NCI-H146 treated with DMSO at 0.1 percent for 48 hours (cell line): Measurements from ENCODE around the gene ZNF2.
"Not testable (repeated sequence)": the region's sequence is repeated elsewhere in the genome, so short reads cannot be mapped to it uniquely, and the experiment has no call there.

Experiments
- DNase-seq: peaks from one replicate; lab custom pipeline; 2025; ENCODE audit not compliant: unreplicated experiment; lab: John Stamatoyannopoulos, UW

Gene ZNF2

GRCh38 chr2:95165371-95166064 is at the start of gene ZNF2:
Gene ZNF2, plus strand, starts transcription at chr2:95165809. Its CDS starts 10,418 bp downstream, at chr2:95176227.
- peak; percentile 89 for DNase-seq

DNA sequence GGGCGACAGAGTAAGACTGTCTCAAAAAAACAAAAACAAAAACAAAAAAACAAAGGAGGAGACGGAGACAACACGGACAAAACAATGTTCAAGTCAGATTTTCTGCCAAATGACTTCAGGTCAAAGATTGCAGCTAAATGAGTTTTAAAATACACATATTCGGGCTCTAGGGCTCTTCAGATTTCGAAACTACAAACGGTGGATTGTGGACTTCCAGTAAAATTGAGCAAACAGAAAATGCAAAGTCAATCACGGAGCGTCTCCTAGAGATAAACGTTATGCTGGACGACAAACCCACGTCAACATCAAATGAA is 44.6 kb upstream of the ZNF2 start:
- DNase-seq, result no peak

DNA sequence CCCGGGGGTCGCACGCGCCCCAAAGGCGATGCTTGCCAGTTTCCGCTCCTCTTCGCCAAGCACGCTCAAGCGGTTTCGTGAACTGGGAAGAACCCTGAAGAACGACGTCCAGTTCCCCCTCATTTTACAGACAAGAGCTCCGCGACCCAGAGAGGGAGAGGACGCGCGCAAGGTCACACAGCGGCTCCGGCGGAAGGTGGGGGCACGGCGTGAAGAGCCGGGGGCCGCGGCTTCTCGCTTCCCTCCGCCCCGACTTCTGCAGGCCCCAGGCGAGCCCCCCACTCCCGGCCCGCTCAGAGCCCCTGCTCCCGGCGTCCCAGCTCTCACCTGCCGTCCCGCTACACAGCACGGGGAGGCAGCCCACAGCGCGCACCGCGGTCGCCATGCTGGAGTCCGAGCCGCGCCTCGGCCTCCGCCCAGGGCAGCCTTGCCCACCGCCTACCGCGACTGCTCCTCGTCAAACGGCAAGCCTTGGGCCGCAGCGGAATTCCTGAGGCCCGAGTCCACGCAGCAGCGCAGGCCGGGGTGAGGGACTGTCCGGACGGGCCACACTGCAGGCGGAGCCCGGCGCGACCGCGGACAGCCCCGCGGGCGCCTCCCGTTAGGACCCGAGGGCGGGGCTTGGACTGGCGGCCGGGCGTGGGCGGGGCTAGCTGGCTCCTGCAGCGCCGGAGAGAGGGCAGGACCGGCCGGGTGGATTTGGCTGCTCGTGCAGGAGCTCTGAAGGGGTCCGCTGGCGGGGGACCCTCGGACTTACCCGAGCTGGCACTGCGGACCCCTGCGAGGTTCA is 44.0 kb upstream of the ZNF2 start, which contains the start of gene MRPS5:
MRPS5 (minus strand) TSS at position 402 of the 790 bp plus-strand sequence; CDS start at position 385, 17 bp downstream.
- DNase-seq, result peak; percentile 56

GRCh38 chr2:95122197-95122551 is 43.4 kb upstream of the ZNF2 start:
- no peak for DNase-seq

- no peak for DNase-seq
These were observed 26.9 kb upstream of the ZNF2 start for GRCh38 chr2:95138702-95139101.

DNA sequence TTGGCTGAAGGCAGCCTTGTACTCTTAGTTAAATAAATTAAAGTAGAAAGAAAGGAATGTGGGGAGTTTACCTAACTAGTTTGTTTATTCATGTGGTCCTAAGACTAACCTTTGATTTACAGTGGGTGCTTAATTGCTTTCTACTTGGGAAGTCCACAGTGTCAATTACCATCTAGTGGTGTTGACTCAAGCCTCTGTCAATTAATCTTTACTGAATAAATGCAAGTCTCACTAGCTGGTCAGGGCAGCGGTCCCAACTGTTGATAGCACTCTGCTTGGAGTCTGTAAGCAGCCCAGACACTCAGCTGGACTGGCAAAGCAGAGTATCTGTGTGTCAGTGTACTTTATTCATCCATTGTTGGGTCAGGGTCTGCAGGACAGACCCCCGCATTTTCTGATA is 21.8 kb upstream of the ZNF2 start:
- DNase-seq, result no peak

- DNase-seq, result no peak
These were observed 16.1 kb upstream of the ZNF2 start for GRCh38 chr2:95149397-95149984.

- peak; percentile 20 for DNase-seq
These were observed 7.2 kb upstream of the ZNF2 start for GRCh38 chr2:95158441-95158840.

GRCh38 chr2:95158891-95159619 is 6.6 kb upstream of the ZNF2 start:
- peak; percentile 21 for DNase-seq

DNA sequence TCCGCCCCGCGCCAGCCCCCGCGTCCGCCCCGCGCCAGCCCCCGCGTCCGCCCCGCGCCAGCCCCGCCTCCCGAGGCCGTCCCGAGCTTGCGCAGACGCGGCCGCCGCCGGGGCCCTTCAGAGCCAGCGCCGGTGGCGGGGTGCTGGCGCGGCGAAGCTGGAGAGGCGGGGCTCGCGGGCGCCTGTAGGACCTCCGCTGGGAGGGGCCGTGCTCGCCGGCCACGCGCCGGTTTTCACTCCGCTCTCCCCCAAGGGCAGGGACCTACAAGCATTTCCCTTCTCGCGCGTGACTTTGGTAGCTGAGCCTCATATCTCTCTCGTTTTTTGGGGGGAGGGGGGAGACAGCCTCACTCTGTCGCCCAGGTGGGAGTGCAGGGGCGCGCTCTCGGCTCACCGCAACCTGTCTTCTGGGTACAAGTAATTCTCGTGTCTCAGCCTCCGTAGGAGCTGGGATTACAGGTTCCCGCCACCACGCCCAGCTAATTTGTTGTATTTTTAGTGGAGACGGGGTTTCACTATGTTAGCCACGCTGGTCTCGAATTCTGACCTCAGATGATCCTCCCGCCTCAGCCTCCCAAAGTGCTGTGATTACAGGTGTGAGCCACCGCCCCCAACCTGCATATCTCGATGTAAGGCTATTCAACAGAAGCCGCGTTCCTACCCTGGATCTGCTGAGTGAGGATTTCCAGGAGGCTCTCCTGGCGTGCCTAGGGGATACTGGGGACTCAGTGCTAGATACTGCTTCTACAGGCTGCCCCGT is 5.7 kb upstream of the ZNF2 start, which contains the start of gene ZNF514:
ZNF514 (minus strand) TSS at position 159 of the 760 bp plus-strand sequence. CDS start 6,595 bp downstream, outside the sequence.
- peak; percentile 27 for DNase-seq

DNA sequence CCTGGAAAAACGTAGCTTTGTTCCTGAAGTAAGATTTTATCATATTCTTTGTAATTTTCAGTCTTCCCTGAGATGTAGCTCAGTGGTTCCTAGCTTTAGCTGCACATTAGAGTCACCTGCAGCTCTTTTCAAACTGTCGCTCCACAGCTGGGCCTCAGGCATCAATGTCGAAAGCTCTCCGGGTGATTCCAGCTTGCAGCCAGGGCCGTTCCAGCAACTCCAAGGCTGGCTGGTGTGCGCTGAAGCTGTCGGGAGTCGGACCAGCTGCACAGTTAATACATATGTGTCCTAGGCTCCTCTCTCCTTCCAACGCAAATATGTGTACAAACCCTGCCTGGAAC is 609 bp upstream of the ZNF2 start:
- no peak for DNase-seq

- DNase-seq, result no peak
These were observed 605 bp downstream of the ZNF2 start for GRCh38 chr2:95166065-95166763.

DNA sequence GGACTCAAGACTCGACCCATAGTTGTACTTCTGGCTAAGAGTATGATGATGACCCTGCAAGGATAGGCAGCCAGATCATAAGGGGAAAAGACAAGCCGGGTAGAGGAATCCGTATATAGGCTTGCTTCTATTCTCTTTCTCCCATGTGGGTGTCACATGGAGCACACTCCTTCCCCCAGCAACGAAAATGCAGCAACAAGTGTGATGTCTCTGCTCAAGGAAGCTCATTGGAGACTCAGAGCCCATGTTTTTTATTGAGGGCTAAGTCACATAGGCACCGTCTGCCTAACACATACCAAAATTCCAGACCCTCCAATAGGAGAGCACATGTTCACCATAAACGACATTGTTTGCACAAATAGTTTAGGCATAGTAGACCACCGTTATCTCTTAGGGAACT is 6.3 kb downstream of the ZNF2 start:
- no peak for DNase-seq

DNA sequence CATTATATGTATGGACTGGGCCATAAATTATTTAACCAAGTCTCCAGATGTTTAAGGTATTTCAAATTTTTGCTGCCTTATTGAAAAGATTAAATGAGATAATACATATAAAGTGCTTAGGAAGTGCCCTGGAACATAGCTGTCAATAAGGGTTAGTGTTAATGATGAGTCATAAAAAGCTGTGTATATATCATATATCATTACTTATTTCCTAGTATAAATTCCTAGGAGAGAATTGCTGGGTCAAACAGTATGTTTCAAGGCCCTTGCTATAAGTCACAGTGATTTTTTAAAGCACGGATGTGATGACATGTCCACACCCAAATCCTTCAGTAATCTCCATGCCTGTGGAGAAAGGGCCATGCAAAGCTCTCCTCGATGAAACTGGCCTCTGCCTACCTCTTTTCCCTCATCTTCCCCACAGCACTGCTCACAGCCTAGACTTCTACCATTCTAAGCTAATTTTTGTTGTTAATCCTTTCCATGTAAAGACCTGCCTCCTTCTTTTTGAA is 8.5 kb downstream of the ZNF2 start:
- DNase-seq, result no peak

DNA sequence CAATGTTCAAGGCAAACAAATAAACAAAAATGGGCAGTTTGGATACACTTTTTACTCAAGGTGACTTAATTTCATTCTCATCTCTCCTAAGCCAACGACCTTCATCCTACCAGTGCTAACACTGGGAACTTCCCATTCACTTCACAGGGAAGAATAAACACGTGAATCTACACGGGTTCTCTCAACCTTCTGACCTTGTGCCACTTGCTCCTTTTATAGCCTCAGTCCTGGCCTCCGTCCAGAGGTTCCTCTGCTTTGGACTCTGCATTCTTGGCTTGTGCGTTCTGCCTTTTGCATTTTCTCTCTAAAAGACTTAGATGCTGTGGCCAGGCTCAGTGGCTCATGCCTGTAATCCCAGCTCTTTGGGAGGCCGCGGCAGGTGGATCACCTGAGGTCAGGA is 13.8 kb downstream of the ZNF2 start:
- DNase-seq, result no peak

DNA sequence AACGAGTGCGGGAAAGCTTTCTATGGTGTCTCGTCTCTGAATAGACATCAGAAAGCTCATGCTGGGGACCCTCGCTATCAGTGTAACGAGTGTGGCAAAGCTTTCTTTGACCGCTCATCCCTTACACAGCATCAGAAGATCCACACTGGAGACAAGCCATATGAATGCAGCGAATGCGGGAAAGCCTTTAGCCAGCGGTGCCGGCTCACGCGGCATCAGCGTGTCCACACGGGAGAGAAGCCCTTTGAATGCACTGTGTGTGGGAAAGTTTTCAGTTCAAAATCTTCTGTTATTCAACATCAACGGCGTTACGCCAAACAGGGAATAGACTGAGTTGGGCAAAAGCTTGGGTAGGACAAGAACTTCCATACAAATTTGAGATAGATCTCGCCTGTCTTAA is 16.2 kb downstream of the ZNF2 start:
- no peak for DNase-seq

DNA sequence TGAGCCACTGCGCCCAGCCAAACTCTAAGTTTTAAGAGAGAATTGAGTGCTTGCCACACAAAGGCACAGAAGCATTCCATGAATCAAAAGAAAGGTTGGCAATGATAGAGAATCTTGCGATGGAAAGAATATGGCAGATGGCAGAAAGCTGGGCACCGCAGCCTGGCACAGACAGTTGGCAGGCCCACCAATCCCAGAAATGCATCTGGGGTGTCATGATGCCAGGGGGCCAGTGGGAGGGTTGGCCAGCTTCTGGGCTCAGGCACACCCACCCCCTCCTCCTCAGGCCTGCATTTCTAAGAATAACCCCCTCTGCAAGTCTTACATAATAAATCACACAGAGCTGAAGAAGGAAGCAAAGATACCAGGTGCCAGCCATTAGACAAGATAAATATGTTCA is 19.6 kb downstream of the ZNF2 start:
- DNase-seq, result no peak

DNA sequence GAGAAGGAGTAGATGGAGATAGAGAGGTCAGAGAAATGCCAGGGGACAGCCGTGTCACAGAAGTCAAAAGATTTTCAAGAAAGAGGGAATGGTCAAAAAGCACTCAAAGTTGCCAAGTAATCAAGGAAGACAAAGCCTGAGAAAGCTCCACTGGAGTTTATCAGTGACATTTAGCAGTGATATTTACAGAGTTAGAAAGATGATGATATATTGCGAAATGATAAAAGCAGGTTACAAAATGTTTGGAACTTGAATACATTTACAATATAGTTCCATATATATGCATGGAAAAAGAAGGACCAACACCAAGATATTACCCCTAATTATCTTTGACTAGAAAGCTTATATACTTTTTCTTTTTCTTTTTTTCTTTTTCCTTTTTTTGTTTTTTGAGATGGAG is 20.4 kb downstream of the ZNF2 start:
- no peak for DNase-seq

DNA sequence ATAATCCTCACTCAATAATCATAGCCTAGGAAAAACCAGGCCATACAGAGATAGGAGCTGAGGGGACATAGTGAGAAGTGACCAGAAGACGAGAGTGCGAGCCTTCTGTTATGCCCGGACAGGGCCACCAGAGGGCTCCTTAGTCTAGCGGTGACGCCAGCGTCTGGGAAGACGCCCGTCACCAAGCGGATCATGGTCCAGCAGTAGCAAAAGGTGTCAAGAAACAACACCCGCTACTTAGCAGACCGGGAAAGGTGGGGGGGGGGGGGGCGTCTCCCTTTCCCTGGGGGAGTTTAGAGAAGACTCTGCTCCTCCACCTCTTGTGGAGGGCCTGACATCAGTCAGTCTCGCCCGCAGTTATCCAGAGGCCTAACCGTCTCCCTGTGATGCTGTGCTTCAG is 27.3 kb downstream of the ZNF2 start:
- DNase-seq, result not testable (repeated sequence)

DNA sequence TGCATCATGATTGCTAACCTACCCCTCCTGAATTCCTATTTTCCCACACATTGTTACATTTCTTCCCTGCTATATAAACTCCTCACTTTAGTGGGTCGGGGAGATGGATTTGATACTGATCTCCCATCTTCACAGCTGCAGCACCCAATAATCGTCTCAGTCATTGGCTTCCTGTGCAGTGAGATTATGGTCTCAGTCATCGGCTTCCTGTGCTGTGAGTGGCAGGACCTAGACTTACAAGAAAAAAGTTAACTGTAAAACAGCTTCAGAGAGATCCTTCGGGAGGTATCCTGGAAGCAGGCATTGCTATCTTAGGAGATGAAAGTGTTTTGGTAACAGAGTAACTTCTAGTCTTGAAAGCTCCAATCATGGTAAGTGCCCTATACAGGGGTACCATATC is 38.3 kb downstream of the ZNF2 start:
- DNase-seq, result no peak
